K562 (cell line): Measurements from ENCODE around the gene WNT3. TPM values are rescaled to one million over a fixed set of nuclear protein-coding genes. Genes with fewer than 3 reads are reported as not detected.

Experiments
- ATAC-seq: fragments of 200-7000 bp; cut with Tn5 transposase; 3 replicates; pipeline ENCODE4 v1.9.1; 2020; ENCODE audit warnings: moderate library complexity
- BruUV-seq: library from RNA; stranded (reverse); fragments of 400-500 nt; replicated peaks from 2 replicates; lab custom pipeline; 2021; lab: Mats Ljungman, UMichigan
- CTCF ChIA-PET: fragments of 300-600 bp; formaldehyde crosslinking; extraction: SDS; loops from one replicate; lab custom pipeline; 2021; ENCODE audit warnings: low intra/inter-chr PET ratio; lab: Yijun Ruan, JAX
- POLR2A ChIA-PET: fragments of 300-600, 350-650 bp; sonication (Branson Sonifier 250); formaldehyde crosslinking; extraction: SDS; loops from one replicate; lab custom pipeline; 2021; ENCODE audit warnings: antibody characterized with exemption, inconsistent platforms; lab: Yijun Ruan, JAX
- DNase-seq, 4 experiments: peaks; one replicate each; pipeline versions ENCODE4 v3.0.0 to v3.0.0-alpha.2; 2011 to 2018; ENCODE audit warnings: low spot score in 3 of 4, mixed read lengths in 3 of 4; ENCODE audit errors: extremely low read depth in 1 of 4
- FAIRE-seq: peaks from 2 replicates; lab custom pipeline; 2011; peaks lifted over from hg19 to GRCh38; lab: Jason Lieb, UNC
- H2AFZ ChIP-seq: 2 replicates; pipeline ENCODE4 v1.6.0; 2011; ENCODE audit warnings: low read depth, low read length, control low read depth, inconsistent platforms
- H3K27ac ChIP-seq: fragments of 200-600 bp; 3 replicates; pipeline ENCODE4 v1.8.0; 2011; ENCODE audit warnings: low read depth, mild to moderate bottlenecking, control low read depth, inconsistent platforms, low read length, moderate library complexity, mixed read lengths; ENCODE audit errors: extremely low read depth
- H3K27me3 ChIP-seq, 2 experiments: fragments of 300-600 bp in 1 of 2; 2 replicates in 1 of 2; 3 replicates in 1 of 2; pipeline versions ENCODE4 v1.6.0 to v1.8.0; 2011; ENCODE audit warnings: inconsistent platforms in 2 of 2, low read length in 2 of 2, mild to moderate bottlenecking in 1 of 2, mixed read lengths in 1 of 2, moderate library complexity in 1 of 2; ENCODE audit not compliant: control insufficient read depth in 2 of 2, insufficient read depth in 2 of 2
- H3K36me3 ChIP-seq: fragments of 300-600 bp; 3 replicates; pipeline ENCODE4 v1.8.0; 2011; ENCODE audit warnings: mild to moderate bottlenecking, low read length, inconsistent platforms; ENCODE audit not compliant: control insufficient read depth, insufficient read depth
- H3K4me1 ChIP-seq, 2 experiments: fragments of 200-600 bp in 1 of 2; replicated peaks in 1 of 2; 2 replicates in 1 of 2; 3 replicates in 1 of 2; pipeline versions ENCODE4 v1.5.1 to v1.8.0; 2011; ENCODE audit warnings: inconsistent platforms in 2 of 2, low read length in 2 of 2, mild to moderate bottlenecking in 1 of 2, mixed read lengths in 1 of 2, moderate library complexity in 1 of 2; ENCODE audit not compliant: control insufficient read depth in 2 of 2, insufficient read depth in 2 of 2
- H3K4me2 ChIP-seq: 2 replicates; pipeline ENCODE4 v1.6.1; 2011; ENCODE audit warnings: low read length, control low read depth, inconsistent platforms, mixed read lengths; ENCODE audit not compliant: insufficient read depth
- H3K4me3 ChIP-seq: fragments of 200-600 bp; sonication (generic), shearing (Covaris generic); 2 replicates; pipeline ENCODE4 v1.5.1; 2016; ENCODE audit warnings: control low read depth, inconsistent platforms
- H3K79me2 ChIP-seq: fragments of 200-600 bp; 3 replicates; pipeline ENCODE4 v1.8.0; 2011; ENCODE audit warnings: low read length, inconsistent platforms; ENCODE audit not compliant: control insufficient read depth, insufficient read depth
- H3K9ac ChIP-seq, 2 experiments: 2 replicates each; pipeline versions ENCODE4 v1.6.0 to v1.6.1; 2011; ENCODE audit warnings: low read depth in 2 of 2, low read length in 2 of 2, control low read depth in 1 of 2, inconsistent platforms in 1 of 2, mild to moderate bottlenecking in 1 of 2, mixed read lengths in 1 of 2; ENCODE audit not compliant: insufficient read depth in 1 of 2
- H3K9me1 ChIP-seq: one replicate; pipeline ENCODE4 v1.6.0; 2011; ENCODE audit warnings: inconsistent platforms, mild to moderate bottlenecking, low read length, moderate library complexity; ENCODE audit not compliant: control insufficient read depth, insufficient read depth
- H3K9me3 ChIP-seq: replicated peaks from 2 replicates; pipeline ENCODE4 v1.5.1; 2011; ENCODE audit warnings: low read depth, low read length, inconsistent platforms; ENCODE audit not compliant: control insufficient read depth, insufficient read depth
- H4K20me1 ChIP-seq: replicated peaks from 2 replicates; pipeline ENCODE4 v1.6.1; 2011; ENCODE audit warnings: low read length, inconsistent platforms, mixed read lengths; ENCODE audit not compliant: control insufficient read depth, insufficient read depth
- CBFB ChIP-seq: sonication (generic); formaldehyde crosslinking; IDR thresholded peaks from 2 replicates; pipeline ENCODE4 v1.4.0; 2020; ENCODE audit warnings: mild to moderate bottlenecking, missing genetic modification reagents
- FOXA3 ChIP-seq, 2 experiments: fragments of 450-650 bp in 1 of 2; sonication (generic) in 1 of 2; formaldehyde crosslinking; IDR thresholded peaks in 1 of 2; conservative IDR thresholded peaks in 1 of 2; 2 replicates each; pipeline versions ENCODE4 v1.4.0 to v1.8.0; 2020 to 2022; ENCODE audit warnings: mild to moderate bottlenecking in 2 of 2, missing genetic modification reagents in 1 of 2
- TAF15 ChIP-seq: fragments of 200-400 bp; formaldehyde crosslinking; IDR thresholded peaks from 2 replicates; pipeline ENCODE4 v1.6.1; 2017; ENCODE audit warnings: mild to moderate bottlenecking, low read depth, low read length, moderate library complexity
- TBP ChIP-seq: optimal IDR thresholded peaks from 2 replicates; pipeline ENCODE3; 2011; ENCODE audit warnings: low read depth, low read length, improper control_type of control experiment
- whole genome bisulfite sequencing: fragments of 100-300 bp; shearing (Covaris generic); methylation state at CpG from one replicate; pipeline ENCODE4 v1.1.6; 2016; ENCODE audit warnings: low coverage, mixed read lengths; ENCODE audit not compliant: insufficient coverage; ENCODE audit errors: missing lambda C conversion rate; 5-methylcytosine and 5-hydroxymethylcytosine counted together
- in situ Hi-C: fragments of 300-500 bp; cut with MboI; formaldehyde crosslinking; loops from 4 replicates; pipeline ENCODE4 v1.15.0; 2018; ENCODE audit warnings: inconsistent platforms, mixed read lengths
- intact Hi-C: fragments of 100-400 bp; cut with micrococcal nuclease; formaldehyde crosslinking; loops from 2 replicates; pipeline ENCODE4 v1.14.2; 2022
- polyA plus RNA-seq, 8 experiments: library from polyadenylated mRNA; depleted of rRNA in 4 of 8; stranded (reverse) in 5 of 8; unstranded in 3 of 8; fragments of >200 nt; fragmentation: Nextera tagmentation in 2 of 8; fragmentation: Illumina TruSeq in 1 of 8; extraction: Ambion mirVana in 2 of 8; extraction: Trizol in 1 of 8; gene quantifications; 2 replicates each; pipeline versions ENCODE4 v1.2.1 to v1.2.3, GENCODE V29; 2011 to 2014; ENCODE audit warnings: inconsistent platforms in 1 of 8, missing spikeins in 1 of 8
- total RNA-seq, 7 experiments: library from RNA; depleted of rRNA in 6 of 7; stranded (reverse); fragments of >200 nt in 6 of 7; fragmentation: Illumina TruSeq in 2 of 7; extraction: Trizol in 2 of 7; gene quantifications; 2 replicates each; pipeline versions ENCODE4 v1.2.1 to v1.2.3, GENCODE V29; 2011 to 2021; ENCODE audit warnings: low replicate concordance in 1 of 7
- TF ChIP-seq, protein P1 (sequence below), 2 experiments: fragments of 150-350 bp in 1 of 2; IDR thresholded peaks; 2 replicates each; pipeline ENCODE4 v1.6.1; 2012 to 2016; ENCODE audit warnings: low read depth in 2 of 2, low read length in 2 of 2, mild to moderate bottlenecking in 1 of 2, moderate library complexity in 1 of 2
- TF ChIP-seq, protein P2 (sequence below): fragments of 450-650 bp; IDR thresholded peaks from 2 replicates; pipeline ENCODE4 v1.6.1; 2017; ENCODE audit warnings: antibody characterized with exemption, mild to moderate bottlenecking

WNT3 gene
- total and polyA plus RNA-seq, 9 of the 15 experiments (the other 6 are each of a cell fraction or from before 2014, with no cell fraction given): 1.5 to 6.1 (median 3.3) TPM

DNA sequence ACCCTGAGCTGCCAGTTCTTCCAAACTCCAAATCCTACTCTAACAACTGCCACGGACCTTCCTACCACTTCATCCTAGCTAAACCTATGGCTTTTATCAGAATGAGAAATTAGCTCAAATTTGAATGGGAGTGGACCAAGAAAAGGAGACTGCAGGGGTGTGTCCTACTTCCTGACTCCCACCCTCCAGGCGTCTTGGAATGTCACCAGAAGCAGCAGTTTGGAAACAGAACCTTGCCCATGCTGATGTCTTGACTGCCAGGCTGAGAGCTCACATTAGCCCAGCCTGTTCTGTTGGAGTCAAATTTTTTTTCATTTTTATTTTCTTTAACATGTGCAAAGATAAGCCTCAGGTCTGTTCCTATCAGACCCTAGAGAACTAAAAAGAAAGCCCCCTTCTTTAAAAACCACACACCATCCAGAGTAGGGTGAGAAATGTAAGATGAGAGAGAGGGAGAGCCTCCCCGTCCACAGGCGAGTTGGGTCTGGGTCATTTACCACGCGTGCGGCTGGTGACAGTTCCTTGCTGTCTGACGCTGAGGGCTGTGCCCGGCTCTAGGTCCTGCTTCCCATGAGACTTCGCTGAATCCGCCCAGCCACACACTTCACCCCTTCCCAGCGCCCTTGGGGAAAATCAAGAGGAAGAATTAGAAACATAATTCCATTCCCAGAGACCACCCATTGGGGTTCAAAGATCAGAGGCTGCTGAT is 54.3 kb downstream of the WNT3 start:
- H4K20me1 ChIP-seq: no peaks in the 10 kb centered on the region
- H3K4me3 ChIP-seq: no peak overlapping the region
- peaks cover 23 to 31% of the 10 kb centered on the region in 2 experiments for H3K4me1 ChIP-seq
- peak overlapping the region; percentile 47 to 84 for H3K9ac ChIP-seq
- no peaks in the 10 kb centered on the region; the same call in 2 of the 3 replicates for H3K79me2 ChIP-seq
- peak overlapping the region; percentile 74 for H3K27ac ChIP-seq
- peak overlapping the region; percentile 91 for H2AFZ ChIP-seq
- TSS peak; percentile 24 for BruUV-seq
- H3K27me3 ChIP-seq: no peaks in the 10 kb centered on the region
- no peaks in the 10 kb centered on the region for H3K9me3 ChIP-seq
- DNase-seq: no peak
- FAIRE-seq: no peak
- intact Hi-C loops: no loop called here
- H3K36me3 ChIP-seq: no peaks in the 10 kb centered on the region; the same call in 2 of the 3 replicates
- ChIA-PET POLR2A (interaction anchor here (0.7 to 1.9 kb wide), 6 partner anchors 11 to 32 kb away, joined by 3 to 7 read pairs (median 4); no protein-coding TSS in a partner anchor), CTCF (no interaction called here)
- in situ Hi-C loops: loop anchor here (25.0 kb wide), 1 partner anchor 327 kb away; no protein-coding TSS in a partner anchor
- WGBS: 62% methylated on average over 12 of the region's 12 CpGs
- peak; percentile 17 for ATAC-seq
- TF ChIP-seq CBFB (no peak), FOXA3 (CRISPR knock-in tag; conservative IDR thresholded peaks at IDR 0.05 in 1 of 2, IDR thresholded peaks at IDR 0.05 in 1 of 2) (no peak), TBP (peak; percentile 6), TAF15 (no peak)
- TF ChIP-seq, protein P1, sequence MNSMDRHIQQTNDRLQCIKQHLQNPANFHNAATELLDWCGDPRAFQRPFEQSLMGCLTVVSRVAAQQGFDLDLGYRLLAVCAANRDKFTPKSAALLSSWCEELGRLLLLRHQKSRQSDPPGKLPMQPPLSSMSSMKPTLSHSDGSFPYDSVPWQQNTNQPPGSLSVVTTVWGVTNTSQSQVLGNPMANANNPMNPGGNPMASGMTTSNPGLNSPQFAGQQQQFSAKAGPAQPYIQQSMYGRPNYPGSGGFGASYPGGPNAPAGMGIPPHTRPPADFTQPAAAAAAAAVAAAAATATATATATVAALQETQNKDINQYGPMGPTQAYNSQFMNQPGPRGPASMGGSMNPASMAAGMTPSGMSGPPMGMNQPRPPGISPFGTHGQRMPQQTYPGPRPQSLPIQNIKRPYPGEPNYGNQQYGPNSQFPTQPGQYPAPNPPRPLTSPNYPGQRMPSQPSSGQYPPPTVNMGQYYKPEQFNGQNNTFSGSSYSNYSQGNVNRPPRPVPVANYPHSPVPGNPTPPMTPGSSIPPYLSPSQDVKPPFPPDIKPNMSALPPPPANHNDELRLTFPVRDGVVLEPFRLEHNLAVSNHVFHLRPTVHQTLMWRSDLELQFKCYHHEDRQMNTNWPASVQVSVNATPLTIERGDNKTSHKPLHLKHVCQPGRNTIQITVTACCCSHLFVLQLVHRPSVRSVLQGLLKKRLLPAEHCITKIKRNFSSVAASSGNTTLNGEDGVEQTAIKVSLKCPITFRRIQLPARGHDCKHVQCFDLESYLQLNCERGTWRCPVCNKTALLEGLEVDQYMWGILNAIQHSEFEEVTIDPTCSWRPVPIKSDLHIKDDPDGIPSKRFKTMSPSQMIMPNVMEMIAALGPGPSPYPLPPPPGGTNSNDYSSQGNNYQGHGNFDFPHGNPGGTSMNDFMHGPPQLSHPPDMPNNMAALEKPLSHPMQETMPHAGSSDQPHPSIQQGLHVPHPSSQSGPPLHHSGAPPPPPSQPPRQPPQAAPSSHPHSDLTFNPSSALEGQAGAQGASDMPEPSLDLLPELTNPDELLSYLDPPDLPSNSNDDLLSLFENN (IDR thresholded peaks at IDR 0.05; ENCODE audit: low read depth in 2 of 2, low read length in 2 of 2): no peak
- TF ChIP-seq, protein P2, sequence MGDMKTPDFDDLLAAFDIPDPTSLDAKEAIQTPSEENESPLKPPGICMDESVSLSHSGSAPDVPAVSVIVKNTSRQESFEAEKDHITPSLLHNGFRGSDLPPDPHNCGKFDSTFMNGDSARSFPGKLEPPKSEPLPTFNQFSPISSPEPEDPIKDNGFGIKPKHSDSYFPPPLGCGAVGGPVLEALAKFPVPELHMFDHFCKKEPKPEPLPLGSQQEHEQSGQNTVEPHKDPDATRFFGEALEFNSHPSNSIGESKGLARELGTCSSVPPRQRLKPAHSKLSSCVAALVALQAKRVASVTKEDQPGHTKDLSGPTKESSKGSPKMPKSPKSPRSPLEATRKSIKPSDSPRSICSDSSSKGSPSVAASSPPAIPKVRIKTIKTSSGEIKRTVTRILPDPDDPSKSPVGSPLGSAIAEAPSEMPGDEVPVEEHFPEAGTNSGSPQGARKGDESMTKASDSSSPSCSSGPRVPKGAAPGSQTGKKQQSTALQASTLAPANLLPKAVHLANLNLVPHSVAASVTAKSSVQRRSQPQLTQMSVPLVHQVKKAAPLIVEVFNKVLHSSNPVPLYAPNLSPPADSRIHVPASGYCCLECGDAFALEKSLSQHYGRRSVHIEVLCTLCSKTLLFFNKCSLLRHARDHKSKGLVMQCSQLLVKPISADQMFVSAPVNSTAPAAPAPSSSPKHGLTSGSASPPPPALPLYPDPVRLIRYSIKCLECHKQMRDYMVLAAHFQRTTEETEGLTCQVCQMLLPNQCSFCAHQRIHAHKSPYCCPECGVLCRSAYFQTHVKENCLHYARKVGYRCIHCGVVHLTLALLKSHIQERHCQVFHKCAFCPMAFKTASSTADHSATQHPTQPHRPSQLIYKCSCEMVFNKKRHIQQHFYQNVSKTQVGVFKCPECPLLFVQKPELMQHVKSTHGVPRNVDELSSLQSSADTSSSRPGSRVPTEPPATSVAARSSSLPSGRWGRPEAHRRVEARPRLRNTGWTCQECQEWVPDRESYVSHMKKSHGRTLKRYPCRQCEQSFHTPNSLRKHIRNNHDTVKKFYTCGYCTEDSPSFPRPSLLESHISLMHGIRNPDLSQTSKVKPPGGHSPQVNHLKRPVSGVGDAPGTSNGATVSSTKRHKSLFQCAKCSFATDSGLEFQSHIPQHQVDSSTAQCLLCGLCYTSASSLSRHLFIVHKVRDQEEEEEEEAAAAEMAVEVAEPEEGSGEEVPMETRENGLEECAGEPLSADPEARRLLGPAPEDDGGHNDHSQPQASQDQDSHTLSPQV: peak; percentile 34; the same call in 1 of the 2 replicates
- TF ChIP-seq, all 486 proteins: peak for 2
- H3K4me2 ChIP-seq: peak overlapping the region; percentile 70
- H3K9me1 ChIP-seq: no peaks in the 10 kb centered on the region
